ENCODE measurements around the gene EFCAB12.
"Not testable (repeated sequence)": the region's sequence is repeated elsewhere in the genome, so short reads cannot be mapped to it uniquely, and the experiment has no call there.

The EFCAB12 gene

GRCh38 chr3:129399145-129399894 is 29.1 kb downstream of the EFCAB12 start:
- in situ Hi-C loops (cut with MboI; ENCODE audit: low sequenced_read_pairs), result no loop called here

- in situ Hi-C loops (cut with MboI; ENCODE audit: low sequenced_read_pairs), result no loop called here
Measured at GRCh38 chr3:129398803-129399144, 29.7 kb downstream of the EFCAB12 start.

- in situ Hi-C loops (cut with MboI; ENCODE audit: low sequenced_read_pairs), result not testable (repeated sequence)
Measured at GRCh38 chr3:129393760-129394564, 34.5 kb downstream of the EFCAB12 start.

- in situ Hi-C loops (cut with MboI; ENCODE audit: low sequenced_read_pairs), result no loop called here
Measured at GRCh38 chr3:129393271-129393670, 35.2 kb downstream of the EFCAB12 start.

- in situ Hi-C loops (cut with MboI; ENCODE audit: low sequenced_read_pairs), result not testable (repeated sequence)
Measured at GRCh38 chr3:129392106-129392887, 36.1 kb downstream of the EFCAB12 start.

GRCh38 chr3:129391583-129391982 is 36.9 kb downstream of the EFCAB12 start:
- in situ Hi-C loops (cut with MboI; ENCODE audit: low sequenced_read_pairs), result not testable (repeated sequence)

- in situ Hi-C loops (cut with MboI; ENCODE audit: low sequenced_read_pairs), result no loop called here
Measured at GRCh38 chr3:129389572-129389937, 38.9 kb downstream of the EFCAB12 start.

GRCh38 chr3:129388791-129389571 is 39.5 kb downstream of the EFCAB12 start:
- in situ Hi-C loops (cut with MboI; ENCODE audit: low sequenced_read_pairs), result not testable (repeated sequence)

- in situ Hi-C loops (cut with MboI; ENCODE audit: low sequenced_read_pairs), result no loop called here
Measured at GRCh38 chr3:129387487-129387886, 40.9 kb downstream of the EFCAB12 start.

GRCh38 chr3:129386984-129387383 is 41.5 kb downstream of the EFCAB12 start:
- in situ Hi-C loops (cut with MboI; ENCODE audit: low sequenced_read_pairs), result no loop called here

- in situ Hi-C loops (cut with MboI; ENCODE audit: low sequenced_read_pairs), result not testable (repeated sequence)
Measured at GRCh38 chr3:129385507-129385906, 42.9 kb downstream of the EFCAB12 start.

- in situ Hi-C loops (cut with MboI; ENCODE audit: low sequenced_read_pairs), result no loop called here
Measured at GRCh38 chr3:129384594-129385323, 43.7 kb downstream of the EFCAB12 start.

GRCh38 chr3:129384103-129384502 is 44.3 kb downstream of the EFCAB12 start:
- in situ Hi-C loops (cut with MboI; ENCODE audit: low sequenced_read_pairs), result not testable (repeated sequence)

- in situ Hi-C loops (cut with MboI; ENCODE audit: low sequenced_read_pairs), result no loop called here
Measured at GRCh38 chr3:129383292-129383860, 45.1 kb downstream of the EFCAB12 start.

- in situ Hi-C loops (cut with MboI; ENCODE audit: low sequenced_read_pairs), result no loop called here
Measured at GRCh38 chr3:129382366-129382765, 46.1 kb downstream of the EFCAB12 start.

GRCh38 chr3:129379582-129380358 is 48.7 kb downstream of the EFCAB12 start:
- in situ Hi-C loops (cut with MboI; ENCODE audit: low sequenced_read_pairs), result no loop called here

- in situ Hi-C loops (cut with MboI; ENCODE audit: low sequenced_read_pairs), result no loop called here
Measured at GRCh38 chr3:129378949-129379348, 49.5 kb downstream of the EFCAB12 start.

GRCh38 chr3:129377615-129378014 is 50.8 kb downstream of the EFCAB12 start:
- in situ Hi-C loops (cut with MboI; ENCODE audit: low sequenced_read_pairs), result no loop called here

GRCh38 chr3:129375099-129375498 is 53.3 kb downstream of the EFCAB12 start:
- in situ Hi-C loops (cut with MboI; ENCODE audit: low sequenced_read_pairs), result no loop called here
